Osteoblast (primary cell): ENCODE data around the gene TIPRL. TPM values are rescaled to one million over a fixed set of nuclear protein-coding genes. Genes with fewer than 3 reads are reported as not detected.
"Not testable (repeated sequence)": the region's sequence is repeated elsewhere in the genome, so short reads cannot be mapped to it uniquely, and the experiment has no call there.

Experiments used
- DNase-seq: peaks from one replicate; pipeline ENCODE4 v3.0.0; 2011; ENCODE audit warnings: low spot score, mixed read lengths; ENCODE audit not compliant: insufficient read length; ENCODE audit errors: missing footprints
- H2AFZ ChIP-seq: 2 replicates; pipeline ENCODE4 v1.6.0; 2011; ENCODE audit warnings: mild to moderate bottlenecking, low read length
- H3K27ac ChIP-seq: 2 replicates; pipeline ENCODE4 v1.5.1; 2011; ENCODE audit warnings: mild to moderate bottlenecking, low read depth, low read length, moderate library complexity
- H3K27me3 ChIP-seq: 2 replicates; pipeline ENCODE4 v1.6.0; 2012; ENCODE audit warnings: mild to moderate bottlenecking, control low read depth, inconsistent platforms, low read length, moderate library complexity; ENCODE audit not compliant: insufficient read depth
- H3K36me3 ChIP-seq: 2 replicates; pipeline ENCODE4 v1.5.1; 2011; ENCODE audit warnings: mild to moderate bottlenecking, low read length, control low read depth, moderate library complexity; ENCODE audit not compliant: insufficient read depth
- H3K4me1 ChIP-seq: 2 replicates; pipeline ENCODE4 v1.5.1; 2011; ENCODE audit warnings: mild to moderate bottlenecking, low read length, control low read depth, moderate library complexity; ENCODE audit not compliant: insufficient read depth
- H3K4me2 ChIP-seq: 2 replicates; pipeline ENCODE4 v1.6.0; 2011; ENCODE audit warnings: mild to moderate bottlenecking, low read length; ENCODE audit not compliant: insufficient read depth
- H3K4me3 ChIP-seq: fragments of 200-600 bp; sonication (generic); 3 replicates; pipeline ENCODE4 v1.5.1; 2012; ENCODE audit warnings: mild to moderate bottlenecking, low read length, inconsistent platforms; ENCODE audit not compliant: insufficient read depth
- H3K79me2 ChIP-seq: 2 replicates; pipeline ENCODE4 v1.6.0; 2012; ENCODE audit warnings: mild to moderate bottlenecking, low read length, control low read depth, inconsistent platforms; ENCODE audit not compliant: insufficient read depth
- H3K9me3 ChIP-seq: 2 replicates; pipeline ENCODE4 v1.5.1; 2011; ENCODE audit warnings: low read depth, low read length, control low read depth
- H4K20me1 ChIP-seq: 2 replicates; pipeline ENCODE4 v1.6.0; 2012; ENCODE audit warnings: mild to moderate bottlenecking, low read length, control low read depth; ENCODE audit not compliant: insufficient read depth
- total RNA-seq: library from RNA; depleted of rRNA; stranded (reverse); fragments of >200 nt; gene quantifications from 2 replicates; pipeline ENCODE4 v1.2.3, GENCODE V29; 2012
- TF ChIP-seq, protein P1 (sequence below): IDR thresholded peaks from 2 replicates; pipeline ENCODE4 v1.5.1; 2011; ENCODE audit warnings: mild to moderate bottlenecking, low read depth, low read length, moderate library complexity; ENCODE audit errors: extremely low read depth

The TIPRL gene
- total RNA-seq, 1 donor, result 30.8 TPM

DNA sequence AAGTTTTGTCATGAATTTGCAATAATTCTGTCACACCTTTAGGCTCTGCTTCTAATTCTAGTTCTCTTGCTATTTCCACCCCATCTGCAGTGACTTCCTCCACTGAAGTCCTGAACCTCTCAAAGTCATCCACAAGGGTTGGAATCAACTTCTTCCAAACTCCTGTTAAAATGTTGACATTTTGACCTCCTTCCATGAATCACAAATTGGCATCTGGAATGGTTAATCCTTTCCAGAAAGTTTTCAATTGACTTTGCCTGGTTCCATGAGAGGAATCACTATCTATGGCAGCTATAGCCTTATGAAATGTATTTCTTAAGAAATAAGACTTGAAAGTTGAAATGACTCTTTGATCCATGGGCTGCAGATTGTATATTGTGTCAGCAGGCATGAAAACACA lies 27.3 kb downstream of the TIPRL start:
- no peak for DNase-seq
- TF ChIP-seq, protein P1, sequence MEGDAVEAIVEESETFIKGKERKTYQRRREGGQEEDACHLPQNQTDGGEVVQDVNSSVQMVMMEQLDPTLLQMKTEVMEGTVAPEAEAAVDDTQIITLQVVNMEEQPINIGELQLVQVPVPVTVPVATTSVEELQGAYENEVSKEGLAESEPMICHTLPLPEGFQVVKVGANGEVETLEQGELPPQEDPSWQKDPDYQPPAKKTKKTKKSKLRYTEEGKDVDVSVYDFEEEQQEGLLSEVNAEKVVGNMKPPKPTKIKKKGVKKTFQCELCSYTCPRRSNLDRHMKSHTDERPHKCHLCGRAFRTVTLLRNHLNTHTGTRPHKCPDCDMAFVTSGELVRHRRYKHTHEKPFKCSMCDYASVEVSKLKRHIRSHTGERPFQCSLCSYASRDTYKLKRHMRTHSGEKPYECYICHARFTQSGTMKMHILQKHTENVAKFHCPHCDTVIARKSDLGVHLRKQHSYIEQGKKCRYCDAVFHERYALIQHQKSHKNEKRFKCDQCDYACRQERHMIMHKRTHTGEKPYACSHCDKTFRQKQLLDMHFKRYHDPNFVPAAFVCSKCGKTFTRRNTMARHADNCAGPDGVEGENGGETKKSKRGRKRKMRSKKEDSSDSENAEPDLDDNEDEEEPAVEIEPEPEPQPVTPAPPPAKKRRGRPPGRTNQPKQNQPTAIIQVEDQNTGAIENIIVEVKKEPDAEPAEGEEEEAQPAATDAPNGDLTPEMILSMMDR, result no peak
- no peak overlapping the region for H2AFZ ChIP-seq
- H4K20me1 ChIP-seq, result no peaks in the 10 kb centered on the region
- no peak overlapping the region for H3K4me3 ChIP-seq
- no peaks in the 10 kb centered on the region for H3K27me3 ChIP-seq
- H3K4me1 ChIP-seq, result peaks cover 16% of the 10 kb centered on the region
- H3K27ac ChIP-seq, result no peak overlapping the region
- no peaks in the 10 kb centered on the region for H3K79me2 ChIP-seq
- no peak overlapping the region for H3K4me2 ChIP-seq
- no peaks in the 10 kb centered on the region for H3K9me3 ChIP-seq
- no peaks in the 10 kb centered on the region for H3K36me3 ChIP-seq

DNA sequence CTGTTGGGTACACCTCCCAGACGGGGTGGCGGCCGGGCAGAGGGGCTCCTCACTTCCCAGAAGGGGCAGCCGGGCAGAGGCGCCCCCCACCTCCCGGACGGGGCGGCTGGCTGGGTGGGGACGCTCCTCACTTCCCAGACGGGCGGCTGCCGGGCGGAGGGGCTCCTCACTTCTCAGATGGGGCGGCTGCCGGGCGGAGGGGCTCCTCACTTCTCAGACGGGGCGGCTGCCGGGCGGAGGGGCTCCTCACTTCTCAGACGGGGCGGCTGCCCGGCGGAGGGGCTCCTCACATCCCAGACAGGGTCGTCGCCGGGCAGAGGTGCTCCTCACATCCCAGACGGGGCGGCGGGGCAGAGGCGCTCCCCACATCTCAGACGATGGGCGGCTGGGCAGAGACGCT lies 28.9 kb downstream of the TIPRL start:
- H2AFZ ChIP-seq, H3K36me3 ChIP-seq, H3K27ac ChIP-seq, H3K9me3 ChIP-seq, H3K27me3 ChIP-seq, H3K79me2 ChIP-seq, H3K4me3 ChIP-seq, H3K4me2 ChIP-seq, DNase-seq, H4K20me1 ChIP-seq: not testable (repeated sequence)
- peaks cover 12% of the 10 kb centered on the region for H3K4me1 ChIP-seq

- H3K4me3 ChIP-seq, result no peak overlapping the region
- no peaks in the 10 kb centered on the region for H3K9me3 ChIP-seq
- no peaks in the 10 kb centered on the region for H3K27me3 ChIP-seq
- H3K4me1 ChIP-seq, result no peaks in the 10 kb centered on the region
- H2AFZ ChIP-seq, result no peak overlapping the region
- TF ChIP-seq, protein P1, result no peak
- H4K20me1 ChIP-seq, result no peaks in the 10 kb centered on the region
- H3K79me2 ChIP-seq, result no peaks in the 10 kb centered on the region
- DNase-seq, result no peak
- H3K27ac ChIP-seq, result no peak overlapping the region
- H3K4me2 ChIP-seq, result no peak overlapping the region
- H3K36me3 ChIP-seq, result no peaks in the 10 kb centered on the region
These were observed 31.6 kb downstream of the TIPRL start for GRCh38 chr1:168210312-168210711.

DNA sequence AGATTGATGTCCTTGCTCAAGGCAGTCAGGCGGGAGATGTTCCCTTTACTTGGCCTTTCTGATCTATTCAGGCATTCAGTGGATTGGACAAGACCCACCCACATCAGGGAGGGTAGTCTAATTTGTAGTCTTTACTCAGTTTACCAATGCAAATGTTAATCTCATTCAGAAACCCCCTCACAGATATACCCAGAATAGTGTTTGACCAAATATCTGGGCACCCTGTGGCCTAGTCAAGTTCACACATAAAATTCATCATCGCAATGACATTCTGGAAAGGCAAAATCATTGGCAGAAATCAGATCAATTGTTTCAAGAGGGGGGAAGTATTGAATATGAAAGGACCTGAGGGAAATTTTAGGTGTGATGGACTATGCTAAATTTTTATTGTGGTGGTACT lies 34.6 kb downstream of the TIPRL start:
- TF ChIP-seq, protein P1, result no peak

GRCh38 chr1:168216171-168216570 lies 37.4 kb downstream of the TIPRL start:
- H3K27ac ChIP-seq, result no peak overlapping the region
- H4K20me1 ChIP-seq, result no peaks in the 10 kb centered on the region
- H3K36me3 ChIP-seq, result no peaks in the 10 kb centered on the region
- no peaks in the 10 kb centered on the region for H3K9me3 ChIP-seq
- H3K79me2 ChIP-seq, result no peaks in the 10 kb centered on the region
- no peak overlapping the region for H2AFZ ChIP-seq
- TF ChIP-seq, protein P1, result no peak
- DNase-seq, result no peak
- H3K4me1 ChIP-seq, result no peaks in the 10 kb centered on the region
- H3K27me3 ChIP-seq, result no peaks in the 10 kb centered on the region
- no peak overlapping the region for H3K4me2 ChIP-seq
- H3K4me3 ChIP-seq, result no peak overlapping the region

More for the DNA sequence above, 34.6 kb downstream of the TIPRL start:
- H3K27ac ChIP-seq, result no peak overlapping the region
- H2AFZ ChIP-seq, result no peak overlapping the region
- no peaks in the 10 kb centered on the region for H3K36me3 ChIP-seq
- H3K4me1 ChIP-seq, result no peaks in the 10 kb centered on the region
- H3K4me3 ChIP-seq, result no peak overlapping the region
- no peaks in the 10 kb centered on the region for H3K27me3 ChIP-seq
- H4K20me1 ChIP-seq, result no peaks in the 10 kb centered on the region
- no peak overlapping the region for H3K4me2 ChIP-seq
- no peaks in the 10 kb centered on the region for H3K9me3 ChIP-seq
- DNase-seq, result no peak
- H3K79me2 ChIP-seq, result no peaks in the 10 kb centered on the region
